ENCODE measurements around the gene HGF. TPM values are rescaled to one million over a fixed set of nuclear protein-coding genes. Genes with fewer than 3 reads are reported as not detected.
"Not testable (repeated sequence)": the region's sequence is repeated elsewhere in the genome, so short reads cannot be mapped to it uniquely, and the experiment has no call there.

The HGF gene
- total and polyA plus RNA-seq, 4 donors: 1.2 to 12.2 (median 2.8) TPM

GRCh38 chr7:81725812-81726127 is 44.1 kb downstream of the HGF start:
- H3K4me1 ChIP-seq (ENCODE audit: control insufficient read depth, insufficient read depth, low read length): no peaks in the 10 kb centered on the region
- H3K36me3 ChIP-seq (ENCODE audit: control insufficient read depth, insufficient read depth, low read length): no peaks in the 10 kb centered on the region
- DNase-seq (ENCODE audit: low read depth in 4 of 6, low spot score in 6 of 6): peak in 1 of 6 donors; percentile 15
- no peaks in the 10 kb centered on the region for H3K27me3 ChIP-seq (ENCODE audit: control insufficient read depth, insufficient read depth, low read length)
- WGBS (ENCODE audit: insufficient coverage): 59% methylated on average over 2 of the region's 6 CpGs
- no peak overlapping the region for H3K27ac ChIP-seq (ENCODE audit: low read depth, low read length)
- H3K4me3 ChIP-seq (ENCODE audit: low read depth, low read length): no peak overlapping the region
- no peaks in the 10 kb centered on the region for H3K9me3 ChIP-seq (ENCODE audit: control insufficient read depth, insufficient read depth, low read length)

GRCh38 chr7:81725003-81725811 is 44.6 kb downstream of the HGF start:
- H3K27me3 ChIP-seq (ENCODE audit: control insufficient read depth, insufficient read depth, low read length): no peaks in the 10 kb centered on the region
- no peak for DNase-seq (ENCODE audit: low read depth in 4 of 6, low spot score in 6 of 6)
- no peak overlapping the region for H3K4me3 ChIP-seq (ENCODE audit: low read depth, low read length)
- no peaks in the 10 kb centered on the region for H3K9me3 ChIP-seq (ENCODE audit: control insufficient read depth, insufficient read depth, low read length)
- no peak overlapping the region for H3K27ac ChIP-seq (ENCODE audit: low read depth, low read length)
- H3K36me3 ChIP-seq (ENCODE audit: control insufficient read depth, insufficient read depth, low read length): no peaks in the 10 kb centered on the region
- H3K4me1 ChIP-seq (ENCODE audit: control insufficient read depth, insufficient read depth, low read length): no peaks in the 10 kb centered on the region
- WGBS (ENCODE audit: insufficient coverage): 100% methylated on average over 1 of the region's 2 CpGs

- WGBS (ENCODE audit: insufficient coverage): 93% methylated on average over 3 of the region's 8 CpGs
- not testable (repeated sequence) for H3K27ac ChIP-seq (ENCODE audit: low read depth, low read length); DNase-seq (ENCODE audit: low read depth in 4 of 6, low spot score in 6 of 6)
These were observed 47.6 kb downstream of the HGF start for GRCh38 chr7:81722250-81722649.

GRCh38 chr7:81721437-81721836 is 48.4 kb downstream of the HGF start:
- Histone ChIP-seq H3K4me3 (ENCODE audit: low read depth, low read length) (no peak overlapping the region), H3K9me3 (ENCODE audit: control insufficient read depth, insufficient read depth, low read length) (no peaks in the 10 kb centered on the region), H3K4me1 (ENCODE audit: control insufficient read depth, insufficient read depth, low read length) (no peaks in the 10 kb centered on the region), H3K27me3 (ENCODE audit: control insufficient read depth, insufficient read depth, low read length) (no peaks in the 10 kb centered on the region), H3K36me3 (ENCODE audit: control insufficient read depth, insufficient read depth, low read length) (no peaks in the 10 kb centered on the region), H3K27ac (ENCODE audit: low read depth, low read length) (no peak overlapping the region)
- DNase-seq (ENCODE audit: low read depth in 4 of 6, low spot score in 6 of 6): no peak
- no CpG with 5 or more reads among the region's 2 CpGs for WGBS (ENCODE audit: insufficient coverage)

More at GRCh38 chr7:81722250-81722649, 47.6 kb downstream of the HGF start:
- H3K27me3 ChIP-seq (ENCODE audit: control insufficient read depth, insufficient read depth, low read length); H3K9me3 ChIP-seq (ENCODE audit: control insufficient read depth, insufficient read depth, low read length); H3K4me3 ChIP-seq (ENCODE audit: low read depth, low read length); H3K36me3 ChIP-seq (ENCODE audit: control insufficient read depth, insufficient read depth, low read length); H3K4me1 ChIP-seq (ENCODE audit: control insufficient read depth, insufficient read depth, low read length): not testable (repeated sequence)

GRCh38 chr7:81719865-81720264 is 50.0 kb downstream of the HGF start:
- DNase-seq (ENCODE audit: low read depth in 4 of 6, low spot score in 6 of 6): no peak
- no peak overlapping the region for H3K27ac ChIP-seq (ENCODE audit: low read depth, low read length)
- H3K27me3 ChIP-seq (ENCODE audit: control insufficient read depth, insufficient read depth, low read length): no peaks in the 10 kb centered on the region
- no peaks in the 10 kb centered on the region for H3K36me3 ChIP-seq (ENCODE audit: control insufficient read depth, insufficient read depth, low read length)
- H3K4me3 ChIP-seq (ENCODE audit: low read depth, low read length): no peak overlapping the region
- H3K9me3 ChIP-seq (ENCODE audit: control insufficient read depth, insufficient read depth, low read length): no peaks in the 10 kb centered on the region
- H3K4me1 ChIP-seq (ENCODE audit: control insufficient read depth, insufficient read depth, low read length): no peaks in the 10 kb centered on the region

- H3K27ac ChIP-seq (ENCODE audit: low read depth, low read length): no peak overlapping the region
- no peaks in the 10 kb centered on the region for H3K4me1 ChIP-seq (ENCODE audit: control insufficient read depth, insufficient read depth, low read length)
- H3K27me3 ChIP-seq (ENCODE audit: control insufficient read depth, insufficient read depth, low read length): no peaks in the 10 kb centered on the region
- DNase-seq (ENCODE audit: low read depth in 4 of 6, low spot score in 6 of 6): no peak
- 100% methylated on average over 1 of the region's 5 CpGs for WGBS (ENCODE audit: insufficient coverage)
- no peaks in the 10 kb centered on the region for H3K36me3 ChIP-seq (ENCODE audit: control insufficient read depth, insufficient read depth, low read length)
- no peak overlapping the region for H3K4me3 ChIP-seq (ENCODE audit: low read depth, low read length)
- H3K9me3 ChIP-seq (ENCODE audit: control insufficient read depth, insufficient read depth, low read length): no peaks in the 10 kb centered on the region
These were observed 53.8 kb downstream of the HGF start for GRCh38 chr7:81715984-81716588.

- no peaks in the 10 kb centered on the region for H3K27me3 ChIP-seq (ENCODE audit: control insufficient read depth, insufficient read depth, low read length)
- H3K36me3 ChIP-seq (ENCODE audit: control insufficient read depth, insufficient read depth, low read length): no peaks in the 10 kb centered on the region
- no peak for DNase-seq (ENCODE audit: low read depth in 4 of 6, low spot score in 6 of 6)
- no peaks in the 10 kb centered on the region for H3K4me1 ChIP-seq (ENCODE audit: control insufficient read depth, insufficient read depth, low read length)
- H3K4me3 ChIP-seq (ENCODE audit: low read depth, low read length): no peak overlapping the region
- no peaks in the 10 kb centered on the region for H3K9me3 ChIP-seq (ENCODE audit: control insufficient read depth, insufficient read depth, low read length)
- no peak overlapping the region for H3K27ac ChIP-seq (ENCODE audit: low read depth, low read length)
- WGBS (ENCODE audit: insufficient coverage): no CpG with 5 or more reads among the region's 1 CpG
These were observed 55.5 kb downstream of the HGF start for GRCh38 chr7:81714306-81714705.

- H3K27ac ChIP-seq (ENCODE audit: low read depth, low read length): no peak overlapping the region
- no peaks in the 10 kb centered on the region for H3K9me3 ChIP-seq (ENCODE audit: control insufficient read depth, insufficient read depth, low read length)
- H3K36me3 ChIP-seq (ENCODE audit: control insufficient read depth, insufficient read depth, low read length): no peaks in the 10 kb centered on the region
- no peaks in the 10 kb centered on the region for H3K4me1 ChIP-seq (ENCODE audit: control insufficient read depth, insufficient read depth, low read length)
- DNase-seq (ENCODE audit: low read depth in 4 of 6, low spot score in 6 of 6): no peak
- no CpG with 5 or more reads among the region's 1 CpG for WGBS (ENCODE audit: insufficient coverage)
- no peaks in the 10 kb centered on the region for H3K27me3 ChIP-seq (ENCODE audit: control insufficient read depth, insufficient read depth, low read length)
- no peak overlapping the region for H3K4me3 ChIP-seq (ENCODE audit: low read depth, low read length)
These were observed 59.1 kb downstream of the HGF start for GRCh38 chr7:81710751-81711150.

GRCh38 chr7:81709836-81710235 is 60.0 kb downstream of the HGF start:
- Histone ChIP-seq H3K27me3 (ENCODE audit: control insufficient read depth, insufficient read depth, low read length) (no peaks in the 10 kb centered on the region), H3K9me3 (ENCODE audit: control insufficient read depth, insufficient read depth, low read length) (no peaks in the 10 kb centered on the region), H3K36me3 (ENCODE audit: control insufficient read depth, insufficient read depth, low read length) (no peaks in the 10 kb centered on the region), H3K4me3 (ENCODE audit: low read depth, low read length) (no peak overlapping the region), H3K27ac (ENCODE audit: low read depth, low read length) (no peak overlapping the region), H3K4me1 (ENCODE audit: control insufficient read depth, insufficient read depth, low read length) (no peaks in the 10 kb centered on the region)
- DNase-seq (ENCODE audit: low read depth in 4 of 6, low spot score in 6 of 6): no peak
- WGBS (ENCODE audit: insufficient coverage): no CpG with 5 or more reads among the region's 5 CpGs

GRCh38 chr7:81707966-81708365 is 61.9 kb downstream of the HGF start:
- no peaks in the 10 kb centered on the region for H3K4me1 ChIP-seq (ENCODE audit: control insufficient read depth, insufficient read depth, low read length)
- DNase-seq (ENCODE audit: low read depth in 4 of 6, low spot score in 6 of 6): no peak
- no peak overlapping the region for H3K4me3 ChIP-seq (ENCODE audit: low read depth, low read length)
- no peaks in the 10 kb centered on the region for H3K9me3 ChIP-seq (ENCODE audit: control insufficient read depth, insufficient read depth, low read length)
- H3K27ac ChIP-seq (ENCODE audit: low read depth, low read length): no peak overlapping the region
- H3K27me3 ChIP-seq (ENCODE audit: control insufficient read depth, insufficient read depth, low read length): no peaks in the 10 kb centered on the region
- H3K36me3 ChIP-seq (ENCODE audit: control insufficient read depth, insufficient read depth, low read length): no peaks in the 10 kb centered on the region
